Naive thymus-derived CD4-positive, alpha-beta T cell (primary cell): ENCODE results near the gene DHRS4. TPM values are rescaled to one million over a fixed set of nuclear protein-coding genes. Genes with fewer than 3 reads are reported as not detected.
"Not testable (repeated sequence)": the region's sequence is repeated elsewhere in the genome, so short reads cannot be mapped to it uniquely, and the experiment has no call there.

ENCODE experiments used
- ATAC-seq: fragments of 150-1000 bp; cut with Tn5 transposase; 2 replicates; pipeline ENCODE4 v1.10.0; 2021; ENCODE audit warnings: mild to moderate bottlenecking, moderate library complexity
- CTCF ChIA-PET: fragments of 350-600 bp; sonication (Branson Sonifier 250); formaldehyde crosslinking; loops from one replicate; lab custom pipeline; 2021; ENCODE audit warnings: antibody characterized with exemption; lab: Charles Lee
- POLR2A ChIA-PET: fragments of 350-600 bp; sonication (Branson Sonifier 250); formaldehyde crosslinking; loops from one replicate; lab custom pipeline; 2021; ENCODE audit warnings: antibody characterized with exemption, inconsistent platforms; lab: Charles Lee
- DNase-seq, 9 donors: peaks; one replicate each; pipeline versions ENCODE4 v3.0.0 to v3.0.0-alpha.2; 2020 to 2022; ENCODE audit warnings: mixed read lengths in 1 of 9
- H3K27ac ChIP-seq: one replicate; pipeline ENCODE4 v1.7.0; 2013; ENCODE audit warnings: mild to moderate bottlenecking, low read depth, low read length, moderate library complexity
- H3K27me3 ChIP-seq, 2 donors: one replicate each; pipeline ENCODE4 v1.7.0; 2013; ENCODE audit warnings: low read length in 2 of 2, mild to moderate bottlenecking in 2 of 2, moderate library complexity in 2 of 2; ENCODE audit not compliant: control insufficient read depth in 2 of 2, insufficient read depth in 2 of 2
- H3K36me3 ChIP-seq, 3 experiments: 1 replicate in 2 of 3; 2 replicates in 1 of 3; pipeline ENCODE4 v1.7.0; 2013; ENCODE audit warnings: low read length in 3 of 3, mild to moderate bottlenecking in 3 of 3, moderate library complexity in 1 of 3; ENCODE audit not compliant: insufficient read depth in 3 of 3, control insufficient read depth in 2 of 3
- H3K4me1 ChIP-seq, 2 donors: one replicate each; pipeline ENCODE4 v1.7.0; 2013; ENCODE audit warnings: low read length in 2 of 2, mild to moderate bottlenecking in 2 of 2, moderate library complexity in 1 of 2; ENCODE audit not compliant: control insufficient read depth in 2 of 2, insufficient read depth in 2 of 2
- H3K4me3 ChIP-seq: 2 replicates; pipeline ENCODE4 v1.7.0; 2013; ENCODE audit warnings: mild to moderate bottlenecking, low read length
- H3K9me3 ChIP-seq, 3 experiments: 1 replicate in 2 of 3; 2 replicates in 1 of 3; pipeline ENCODE4 v1.7.0; 2013; ENCODE audit warnings: low read length in 3 of 3; ENCODE audit not compliant: control insufficient read depth in 2 of 3
- H3K27ac Mint-ChIP-seq, 9 donors: one replicate each; pipeline ENCODE4 v1.8.0; 2020 to 2022; ENCODE audit warnings: mixed read lengths in 9 of 9, mild to moderate bottlenecking in 8 of 9, moderate library complexity in 5 of 9, inconsistent platforms in 2 of 9
- H3K27me3 Mint-ChIP-seq, 5 donors: one replicate each; pipeline ENCODE4 v1.8.0; 2021 to 2022; ENCODE audit warnings: mixed read lengths in 5 of 5, mild to moderate bottlenecking in 1 of 5
- H3K36me3 Mint-ChIP-seq, 5 donors: one replicate each; pipeline ENCODE4 v1.8.0; 2020 to 2022; ENCODE audit warnings: mixed read lengths in 5 of 5, mild to moderate bottlenecking in 3 of 5, inconsistent platforms in 1 of 5
- H3K4me1 Mint-ChIP-seq, 7 donors: one replicate each; pipeline ENCODE4 v1.8.0; 2020 to 2022; ENCODE audit warnings: mixed read lengths in 7 of 7, mild to moderate bottlenecking in 3 of 7, inconsistent platforms in 1 of 7
- H3K4me3 Mint-ChIP-seq, 10 donors: one replicate each; pipeline ENCODE4 v1.8.0; 2020 to 2022; ENCODE audit warnings: mild to moderate bottlenecking in 10 of 10, mixed read lengths in 10 of 10, moderate library complexity in 6 of 10, inconsistent platforms in 2 of 10
- H3K9me3 Mint-ChIP-seq, 11 donors: one replicate each; pipeline ENCODE4 v1.8.0; 2020 to 2022; ENCODE audit warnings: mixed read lengths in 11 of 11, mild to moderate bottlenecking in 4 of 11, inconsistent platforms in 1 of 11, moderate library complexity in 1 of 11
- intact Hi-C, 2 donors: fragments of 100-400 bp; cut with micrococcal nuclease; formaldehyde crosslinking; loops; one replicate each; pipeline ENCODE4 v1.15.1; 2023
- polyA plus RNA-seq, 2 donors: library from polyadenylated mRNA; unstranded; fragments of 300-500 nt; fragmentation: Illumina TruSeq; gene quantifications; one replicate each; pipeline ENCODE4 v1.2.3, GENCODE V29; 2021
- total RNA-seq, 6 experiments: library from RNA in 5 of 6; stranded (reverse) in 5 of 6; gene quantifications; 1 replicate in 5 of 6; 2 replicates in 1 of 6; pipeline ENCODE4 v1.2.3 and lab custom pipeline; 2021 to 2026

The DHRS4 gene
- total and polyA plus RNA-seq, 7 experiments from 2014 or later: 7.8 to 31.8 (median 17.8) TPM

DNA sequence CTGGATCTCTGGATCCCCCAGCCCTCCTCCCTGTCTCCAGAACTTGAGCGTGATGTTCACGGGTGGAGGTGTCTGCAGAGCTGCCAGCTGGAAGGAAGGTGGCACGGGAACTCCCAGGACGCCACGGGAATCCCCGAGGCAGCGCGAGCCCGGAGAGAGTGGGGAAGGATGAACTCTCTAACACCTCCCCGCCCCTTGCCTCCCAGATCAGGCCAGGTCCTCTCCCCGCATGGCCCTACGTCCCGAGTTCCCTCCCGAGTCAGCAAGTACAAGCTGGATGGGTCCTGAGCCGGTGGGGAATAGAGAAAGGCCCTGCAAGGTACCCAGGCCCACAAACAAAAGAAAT, 52.9 kb downstream of the DHRS4 start:
- H3K36me3 Mint-ChIP-seq, H3K36me3 ChIP-seq, H3K27me3 Mint-ChIP-seq, DNase-seq, H3K4me3 ChIP-seq, POLR2A ChIA-PET, H3K9me3 Mint-ChIP-seq, H3K27me3 ChIP-seq, H3K4me1 ChIP-seq, H3K9me3 ChIP-seq: not testable (repeated sequence)
- H3K27ac Mint-ChIP-seq: peak overlapping the region in 2 of 9 donors; percentile 52 to 54
- peak; percentile 43 for ATAC-seq
- H3K4me1 Mint-ChIP-seq: peaks cover 9 to 43% (median 38%) of the 10 kb centered on the region in 7 donors
- intact Hi-C loops: loop anchor here in 1 of 2 donors (5.0 to 10.0 kb wide), 2 partner anchors 52 to 539 kb away; partner anchors contain the start of genes DHRS4 and NGDN
- CTCF ChIA-PET: interaction anchor here (1.1 kb wide), 1 partner anchor 306 kb away, joined by 3 read pairs; no protein-coding TSS in a partner anchor
- H3K4me3 Mint-ChIP-seq: peak overlapping the region in 3 of 10 donors; percentile 49 to 89 (median 80)
- peak overlapping the region; percentile 70 for H3K27ac ChIP-seq

DNA sequence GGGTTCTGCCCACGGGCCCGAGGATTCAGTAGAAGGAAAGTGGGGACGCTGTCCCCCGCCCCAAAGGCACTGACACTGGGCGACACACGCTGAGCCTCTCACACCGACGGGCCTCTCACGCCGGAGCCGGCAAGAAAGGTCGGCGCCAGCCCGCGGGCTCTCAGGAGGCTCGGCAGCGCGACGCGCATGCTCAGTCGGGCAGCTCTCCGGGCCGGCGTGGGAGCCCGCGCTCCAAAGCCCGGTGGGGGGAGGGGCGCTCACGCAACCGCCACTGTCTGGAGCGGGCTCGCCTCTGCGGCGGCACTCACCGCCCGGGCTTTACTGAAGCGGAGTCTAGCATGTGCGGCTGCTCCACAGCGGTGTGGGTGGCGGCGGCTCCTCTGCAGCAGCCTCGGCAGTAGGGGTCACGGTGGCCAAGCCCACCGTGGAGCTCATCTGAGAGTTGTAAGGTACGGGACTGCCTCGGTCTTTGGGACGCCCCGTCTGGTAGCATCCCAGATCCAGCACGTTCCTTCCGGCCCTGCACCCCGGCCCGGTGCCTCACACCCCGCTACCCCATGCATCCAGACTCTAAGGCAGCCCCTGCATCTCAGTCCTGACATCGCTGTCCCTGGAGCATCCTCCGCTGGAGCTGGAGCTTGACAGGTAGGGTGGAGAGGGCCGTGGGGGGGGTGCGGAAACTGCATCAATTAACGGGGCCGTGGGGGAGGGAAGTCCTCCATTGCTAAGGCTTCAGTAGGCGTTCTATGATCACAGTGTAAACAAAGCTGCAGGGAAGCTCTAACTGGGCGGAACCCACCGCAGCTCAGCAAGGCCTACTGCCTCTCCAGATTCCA, 53.5 kb downstream of the DHRS4 start:
- peak overlapping the region; percentile 70 for H3K27ac ChIP-seq
- not testable (repeated sequence) for H3K27me3 Mint-ChIP-seq, H3K36me3 ChIP-seq, H3K27me3 ChIP-seq, H3K9me3 Mint-ChIP-seq, H3K4me1 ChIP-seq, H3K36me3 Mint-ChIP-seq, H3K9me3 ChIP-seq
- ATAC-seq: peak; percentile 90
- peak overlapping the region; percentile 46 to 96 (median 87) for H3K4me3 Mint-ChIP-seq
- intact Hi-C loops: loop anchor here in 1 of 2 donors (5.0 to 10.0 kb wide), 2 partner anchors 52 to 540 kb away; partner anchors contain the start of genes DHRS4 and NGDN
- peak; percentile 48 to 85 (median 76) for DNase-seq
- peak overlapping the region; percentile 48 for H3K4me3 ChIP-seq
- H3K4me1 Mint-ChIP-seq: peaks cover 9 to 45% (median 38%) of the 10 kb centered on the region in 7 donors
- ChIA-PET CTCF (interaction anchor here (1.1 to 1.8 kb wide), 2 partner anchors 103 to 305 kb away, joined by 3 to 5 read pairs; no protein-coding TSS in a partner anchor), POLR2A (interaction anchor here (0.6 to 1.3 kb wide), 3 partner anchors 53 to 375 kb away, joined by 3 to 4 read pairs (median 3); partner anchors contain the start of genes DCAF11, DHRS4 and NRL)
- H3K27ac Mint-ChIP-seq: peak overlapping the region in 8 of 9 donors; percentile 76 to 97 (median 90)

DNA sequence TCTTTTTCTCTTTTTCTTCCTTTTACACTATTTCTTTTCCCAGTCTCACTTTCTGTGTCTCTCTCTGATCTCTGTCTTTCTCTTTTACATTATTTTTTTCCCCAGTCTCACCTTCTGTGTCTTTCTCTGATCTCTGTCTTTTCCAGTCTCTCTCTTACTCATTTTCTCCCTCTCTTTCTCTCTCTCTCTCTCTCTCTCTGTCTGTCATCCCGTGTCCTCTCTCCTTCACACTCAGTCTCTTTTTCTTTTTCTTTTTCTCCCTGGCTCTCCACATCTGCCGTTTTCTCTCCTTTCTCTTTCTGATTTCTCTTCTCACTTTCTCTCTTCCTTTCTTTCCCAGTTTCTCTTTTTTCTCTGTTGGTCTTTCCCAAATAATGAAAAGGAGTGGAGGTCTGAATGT, 57.5 kb downstream of the DHRS4 start:
- H3K27ac Mint-ChIP-seq: peak overlapping the region in 7 of 9 donors; percentile 25 to 94 (median 78)
- POLR2A ChIA-PET: no interaction called here
- Histone ChIP-seq H3K4me3 (no peak overlapping the region), H3K36me3 (no peaks in the 10 kb centered on the region), H3K4me1 (peaks cover 0 to 10% of the 10 kb centered on the region in 2 donors), H3K9me3 (no peaks in the 10 kb centered on the region), H3K27me3 (no peaks in the 10 kb centered on the region), H3K27ac (peak overlapping the region; percentile 46)
- peaks cover 11 to 45% (median 38%) of the 10 kb centered on the region in 7 donors for H3K4me1 Mint-ChIP-seq
- no peak for DNase-seq
- peaks cover 0 to 12% (median 0%) of the 10 kb centered on the region in 5 donors for H3K36me3 Mint-ChIP-seq
- peak overlapping the region in 8 of 10 donors; percentile 24 to 73 (median 54) for H3K4me3 Mint-ChIP-seq
- H3K9me3 Mint-ChIP-seq: peaks cover 0 to 3% (median 0%) of the 10 kb centered on the region in 11 donors
- CTCF ChIA-PET: interaction anchor here (1.1 kb wide), 1 partner anchor 80 kb away, joined by 4 read pairs; no protein-coding TSS in a partner anchor
- no peaks in the 10 kb centered on the region for H3K27me3 Mint-ChIP-seq
- intact Hi-C loops: loop anchor here in 1 of 2 donors (5.0 to 10.0 kb wide), 2 partner anchors 204 to 286 kb away; partner anchors contain the start of genes CHMP4A, DHRS1, MDP1 and NOP9
- ATAC-seq: no peak

DNA sequence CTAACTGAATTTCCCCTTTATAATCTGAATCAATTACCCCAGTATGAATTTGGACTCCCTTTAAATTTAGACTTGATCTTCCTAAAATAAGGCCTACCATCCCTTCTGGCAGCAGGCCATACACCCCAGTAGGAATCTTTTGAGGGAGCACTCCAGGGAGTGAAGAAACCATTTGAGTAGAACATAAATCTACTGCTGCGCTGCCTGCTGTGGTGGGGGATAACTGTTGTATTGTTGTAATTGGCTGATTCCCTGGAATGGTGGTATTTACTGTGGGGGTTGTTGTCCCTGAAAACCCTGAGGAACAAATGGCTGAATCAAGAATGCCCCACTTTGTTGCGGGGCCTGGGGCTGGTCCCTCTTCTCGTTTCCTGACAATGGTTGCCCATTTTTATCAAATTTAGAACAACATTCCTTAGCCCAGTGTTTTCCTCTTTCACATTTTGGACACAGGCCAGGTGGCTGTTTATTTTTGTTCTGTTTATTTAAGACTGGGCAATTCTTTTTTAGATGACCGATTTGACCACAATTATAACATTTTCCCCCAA, 59.2 kb downstream of the DHRS4 start:
- H3K27me3 ChIP-seq, H3K9me3 Mint-ChIP-seq, H3K9me3 ChIP-seq, H3K4me3 ChIP-seq, CTCF ChIA-PET, ATAC-seq, H3K36me3 ChIP-seq, H3K27ac ChIP-seq, DNase-seq, POLR2A ChIA-PET, H3K4me3 Mint-ChIP-seq: not testable (repeated sequence)
- H3K36me3 Mint-ChIP-seq: peaks cover 0 to 15% (median 0%) of the 10 kb centered on the region in 5 donors
- peaks cover 0 to 10% of the 10 kb centered on the region in 2 donors for H3K4me1 ChIP-seq
- peaks cover 11 to 39% (median 36%) of the 10 kb centered on the region in 7 donors for H3K4me1 Mint-ChIP-seq
- peaks cover 0 to 10% (median 0%) of the 10 kb centered on the region in 5 donors for H3K27me3 Mint-ChIP-seq
- H3K27ac Mint-ChIP-seq: peak overlapping the region in 3 of 9 donors; percentile 27 to 94 (median 60)
- intact Hi-C loops: loop anchor here in 1 of 2 donors (5.0 to 10.0 kb wide), 2 partner anchors 202 to 285 kb away; partner anchors contain the start of genes CHMP4A, DHRS1, MDP1 and NOP9

DNA sequence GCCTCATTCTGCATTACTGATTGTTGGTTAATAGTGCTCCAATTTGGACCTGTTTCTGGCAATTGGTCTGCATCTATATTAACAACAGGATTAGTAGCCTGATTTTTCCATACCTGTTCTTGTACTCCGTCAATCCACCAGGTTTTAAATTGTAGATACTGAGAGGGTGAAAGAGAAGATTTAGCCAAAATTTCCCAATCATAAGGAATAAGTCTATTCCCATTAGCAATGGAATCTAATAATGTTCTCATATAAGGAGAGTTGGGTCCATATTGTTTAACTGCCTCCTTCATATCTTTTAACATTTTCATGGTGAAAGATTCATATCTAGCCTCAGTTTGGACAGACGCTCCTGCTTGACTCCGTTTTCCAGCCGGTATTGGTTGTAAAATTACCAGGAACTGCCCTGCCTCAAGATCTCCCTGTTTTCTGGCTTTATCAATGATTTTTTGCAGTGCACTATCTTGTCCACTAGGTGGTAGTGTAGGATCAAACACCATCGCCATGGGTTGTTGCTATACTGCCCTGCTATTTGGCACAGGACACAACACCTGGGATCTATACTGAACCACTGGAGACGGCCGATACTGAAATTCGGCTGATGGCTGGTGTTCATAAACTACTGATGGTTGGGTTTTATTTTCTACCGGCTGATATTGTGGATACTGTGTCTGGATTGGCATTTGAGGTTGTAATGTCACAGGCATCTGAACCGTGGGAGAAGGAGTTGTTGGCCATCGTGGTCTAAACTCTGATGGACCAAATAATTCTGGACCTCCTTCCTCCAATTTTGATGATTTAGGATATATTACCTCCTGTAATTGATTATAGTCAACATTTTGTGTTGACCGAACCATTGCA, 60.3 kb downstream of the DHRS4 start:
- Histone ChIP-seq H3K9me3 (no peaks in the 10 kb centered on the region), H3K4me3 (no peak overlapping the region), H3K4me1 (peaks cover 0 to 6% of the 10 kb centered on the region in 2 donors), H3K27me3 (no peaks in the 10 kb centered on the region), H3K36me3 (no peaks in the 10 kb centered on the region), H3K27ac (no peak overlapping the region)
- Mint-ChIP-seq H3K27ac (no peak overlapping the region), H3K9me3 (peaks cover 0 to 9% (median 2%) of the 10 kb centered on the region in 11 donors), H3K36me3 (peaks cover 0 to 15% (median 0%) of the 10 kb centered on the region in 5 donors), H3K27me3 (peaks cover 0 to 15% (median 0%) of the 10 kb centered on the region in 5 donors), H3K4me1 (peaks cover 8 to 28% (median 25%) of the 10 kb centered on the region in 7 donors), H3K4me3 (no peak overlapping the region)
- ATAC-seq: peak; percentile 94
- intact Hi-C loops: loop anchor here (1.0 to 10.0 kb wide), 12 partner anchors 22 to 318 kb away; partner anchors contain the start of genes CHMP4A (in 1 of the 2), DHRS1 (in 1 of the 2), GMPR2 (in 1 of the 2) and IRF9 (in 1 of the 2)
- POLR2A ChIA-PET: interaction anchor here (1.0 kb wide), 1 partner anchor 149 kb away, joined by 3 read pairs; no protein-coding TSS in a partner anchor
- peak in 8 of 9 donors; percentile 17 to 76 (median 67) for DNase-seq
- CTCF ChIA-PET: interaction anchor here (0.8 to 1.6 kb wide), 4 partner anchors 38 to 96 kb away, joined by 3 to 6 read pairs (median 3); partner anchors contain the start of genes CARMIL3 and DHRS4
